ENCODE data around the gene CXCR6.
"Not testable (repeated sequence)": the region's sequence is repeated elsewhere in the genome, so short reads cannot be mapped to it uniquely, and the experiment has no call there.

Gene CXCR6

GRCh38 chr3:45990181-45990580 lies 46.9 kb downstream of the CXCR6 start:
- DNase-seq (ENCODE audit: low read depth), result no peak

GRCh38 chr3:45991341-45991740 lies 48.1 kb downstream of the CXCR6 start:
- DNase-seq (ENCODE audit: low read depth), result no peak

- no peak for DNase-seq (ENCODE audit: low read depth)
Observed at GRCh38 chr3:45992133-45992729, 49.0 kb downstream of the CXCR6 start.

GRCh38 chr3:45992821-45993221 lies 49.6 kb downstream of the CXCR6 start:
- DNase-seq (ENCODE audit: low read depth), result no peak

GRCh38 chr3:45993421-45994027 lies 50.3 kb downstream of the CXCR6 start:
- DNase-seq (ENCODE audit: low read depth), result no peak

- no peak for DNase-seq (ENCODE audit: low read depth)
Observed at GRCh38 chr3:45994419-45995235, 51.4 kb downstream of the CXCR6 start.

GRCh38 chr3:45995236-45996192 lies 52.2 kb downstream of the CXCR6 start, which contains the start of gene FYCO1:
TSS of gene FYCO1 (minus strand) at chr3:45995824. CDS start at chr3:45984910, 10,914 bp downstream.
- no peak for DNase-seq (ENCODE audit: low read depth)

- DNase-seq (ENCODE audit: low read depth), result not testable (repeated sequence)
Observed at GRCh38 chr3:45997499-45997898, 54.2 kb downstream of the CXCR6 start.

GRCh38 chr3:45997942-45998341 lies 54.7 kb downstream of the CXCR6 start:
- no peak for DNase-seq (ENCODE audit: low read depth)

Measured in non-pigmented ciliary epithelial cell (primary cell).